Measurements from ENCODE around the gene PIK3AP1. TPM values are rescaled to one million over a fixed set of nuclear protein-coding genes. Genes with fewer than 3 reads are reported as not detected.
"Not testable (repeated sequence)": the region's sequence is repeated elsewhere in the genome, so short reads cannot be mapped to it uniquely, and the experiment has no call there.

Gene PIK3AP1
- total and polyA plus RNA-seq, 2 experiments from 2014 or later = not detected

GRCh38 chr10:96548589-96548988 is 171.7 kb downstream of the PIK3AP1 start:
- Histone ChIP-seq H3K4me1 (ENCODE audit: insufficient read depth) (no peaks in the 10 kb centered on the region), H3K9ac (no peak overlapping the region), H3K79me2 (ENCODE audit: insufficient read depth) (peaks cover 86% of the 10 kb centered on the region), H3K9me2 (ENCODE audit: insufficient read depth) (no peaks in the 10 kb centered on the region), H3F3A (ENCODE audit: insufficient read depth) (0 out of 2 replicates have a peak, but pooled peaks cover 5% of the 10 kb centered on the region), H3K4me2 (ENCODE audit: unreplicated experiment) (no peak overlapping the region), H3K9me3 (ENCODE audit: low read depth) (no peaks in the 10 kb centered on the region), H2AFZ (no peak overlapping the region), H3K27ac (no peak overlapping the region), H3K4me3 (no peak overlapping the region), H3K36me3 (ENCODE audit: low read depth) (peaks cover 75% of the 10 kb centered on the region), H4K20me1 (ENCODE audit: insufficient read depth) (no peaks in the 10 kb centered on the region), H3K27me3 (replicated peaks; ENCODE audit: insufficient read depth) (no peaks in the 10 kb centered on the region)
- in situ Hi-C loops (cut with MboI) = no loop called here
- WGBS, 2 experiments (ENCODE audit: low coverage in 1 of 2, low lambda C conversion rate in 2 of 2, missing lambda C conversion rate in 2 of 2) = 86 to 92% methylated on average over 5 of the region's 5 CpGs
- TF ChIP-seq EZH2 (IDR thresholded peaks at IDR 0.05; ENCODE audit: insufficient read depth, poor library complexity, severe bottlenecking) (no peak), EZH2phosphoT487 (IDR thresholded peaks at IDR 0.05; ENCODE audit: insufficient read depth, low read depth) (no peak)
- no peak for DNase-seq

- H3K4me2 ChIP-seq (ENCODE audit: unreplicated experiment); H3K9me3 ChIP-seq (ENCODE audit: low read depth); H3K4me1 ChIP-seq (ENCODE audit: insufficient read depth); DNase-seq; H4K20me1 ChIP-seq (ENCODE audit: insufficient read depth); H3F3A ChIP-seq (ENCODE audit: insufficient read depth); in situ Hi-C loops (cut with MboI); H3K4me3 ChIP-seq; H3K9me2 ChIP-seq (ENCODE audit: insufficient read depth); H3K27ac ChIP-seq; H3K27me3 ChIP-seq (replicated peaks; ENCODE audit: insufficient read depth); H2AFZ ChIP-seq; H3K9ac ChIP-seq: not testable (repeated sequence)
- WGBS, 2 experiments (ENCODE audit: low coverage in 1 of 2, low lambda C conversion rate in 2 of 2, missing lambda C conversion rate in 2 of 2) = 94 to 95% methylated on average over 10 of the region's 10 CpGs
- Histone ChIP-seq H3K79me2 (ENCODE audit: insufficient read depth) (peaks cover 86% of the 10 kb centered on the region), H3K36me3 (ENCODE audit: low read depth) (peaks cover 47% of the 10 kb centered on the region)
Observed at GRCh38 chr10:96545558-96545957, 174.8 kb downstream of the PIK3AP1 start.

Small RNA genes lying within 50 kb of the gene (small RNA-seq; reads per million reads assigned to genes)
- gene RNA5SP324 (ENCODE audit: low read depth, low replicate concordance) (not detected), gene RNU6-1274P (ENCODE audit: low read depth, low replicate concordance) (not detected)

Other genes starting within 250 kb of the PIK3AP1 start
- gene TLL2, start 206.6 kb downstream of the PIK3AP1 start, total RNA-seq (2014; rRNA removed; shearing (Covaris generic)) = 0.43 TPM in 1 of 2 replicates, not detected in the other
- gene TLL2, start 206.6 kb downstream of the PIK3AP1 start, polyA plus RNA-seq (2016; fragmentation: Nextera tagmentation; extraction: Ambion mirVana) = 0.56 and 0.71 TPM in 2 replicates
- 175 and 281 TPM in 2 replicates for gene TM9SF3, start 133.5 kb downstream of the PIK3AP1 start, total RNA-seq (2014; rRNA removed; shearing (Covaris generic))
- gene TM9SF3, start 133.5 kb downstream of the PIK3AP1 start, polyA plus RNA-seq (2016; fragmentation: Nextera tagmentation; extraction: Ambion mirVana) = 124 and 130 TPM in 2 replicates
- gene LCOR, start 111.8 kb upstream of the PIK3AP1 start, total RNA-seq (2014; rRNA removed; shearing (Covaris generic)) = 9.1 and 12.9 TPM in 2 replicates
- 9.4 and 14.8 TPM in 2 replicates for gene LCOR, start 111.8 kb upstream of the PIK3AP1 start, polyA plus RNA-seq (2016; fragmentation: Nextera tagmentation; extraction: Ambion mirVana)